Measurements from ENCODE around the gene SF3B5. TPM values are rescaled to one million over a fixed set of nuclear protein-coding genes. Genes with fewer than 3 reads are reported as not detected.

Gene SF3B5
- total RNA-seq, 1 donor from 2014 or later = 200 TPM

- TF ChIP-seq CTCF (conservative IDR thresholded peaks at IDR 0.05; ENCODE audit: low read depth, low read length) = no peak
- DNase-seq (ENCODE audit: low read depth) = no peak
- no peak overlapping the region for H3K4me3 ChIP-seq (ENCODE audit: low read depth, low read length)
Measured at GRCh38 chr6:144127097-144127496, 31.7 kb upstream of the SF3B5 start.

GRCh38 chr6:144123836-144124235 lies 28.5 kb upstream of the SF3B5 start:
- no peak for DNase-seq (ENCODE audit: low read depth)
- no peak for TF ChIP-seq CTCF (conservative IDR thresholded peaks at IDR 0.05; ENCODE audit: low read depth, low read length)

GRCh38 chr6:144123421-144123820 lies 28.0 kb upstream of the SF3B5 start:
- TF ChIP-seq CTCF (conservative IDR thresholded peaks at IDR 0.05; ENCODE audit: low read depth, low read length) = no peak
- no peak overlapping the region for H3K4me3 ChIP-seq (ENCODE audit: low read depth, low read length)

More at GRCh38 chr6:144123836-144124235, 28.5 kb upstream of the SF3B5 start:
- H3K4me3 ChIP-seq (ENCODE audit: low read depth, low read length) = no peak overlapping the region

GRCh38 chr6:144122861-144123260 lies 27.5 kb upstream of the SF3B5 start:
- TF ChIP-seq CTCF (conservative IDR thresholded peaks at IDR 0.05; ENCODE audit: low read depth, low read length) = no peak
- H3K4me3 ChIP-seq (ENCODE audit: low read depth, low read length) = no peak overlapping the region
- no peak for DNase-seq (ENCODE audit: low read depth)

More at GRCh38 chr6:144123421-144123820, 28.0 kb upstream of the SF3B5 start:
- no peak for DNase-seq (ENCODE audit: low read depth)

GRCh38 chr6:144119376-144119775 lies 24.0 kb upstream of the SF3B5 start:
- no peak for TF ChIP-seq CTCF (conservative IDR thresholded peaks at IDR 0.05; ENCODE audit: low read depth, low read length)
- no peak overlapping the region for H3K4me3 ChIP-seq (ENCODE audit: low read depth, low read length)
- no peak for DNase-seq (ENCODE audit: low read depth)

- no peak overlapping the region for H3K4me3 ChIP-seq (ENCODE audit: low read depth, low read length)
- no peak for DNase-seq (ENCODE audit: low read depth)
- no peak for TF ChIP-seq CTCF (conservative IDR thresholded peaks at IDR 0.05; ENCODE audit: low read depth, low read length)
Measured at GRCh38 chr6:144115219-144115618, 19.8 kb upstream of the SF3B5 start.

- no peak overlapping the region for H3K4me3 ChIP-seq (ENCODE audit: low read depth, low read length)
- DNase-seq (ENCODE audit: low read depth) = no peak
- no peak for TF ChIP-seq CTCF (conservative IDR thresholded peaks at IDR 0.05; ENCODE audit: low read depth, low read length)
Measured at GRCh38 chr6:144113366-144113765, 18.0 kb upstream of the SF3B5 start.

All from epithelial cell of proximal tubule (primary cell).